Femur (tissue), 1 donor: ENCODE results near the gene KBTBD4.

Source experiments
- DNase-seq: peaks from one replicate; pipeline ENCODE4 v3.0.0-alpha.2; 2017

Gene KBTBD4

GRCh38 chr11:47523490-47524225 lies 55.1 kb downstream of the KBTBD4 start:
- peak; percentile 53 for DNase-seq
